ENCODE measurements around the gene PRDM16. TPM values are rescaled to one million over a fixed set of nuclear protein-coding genes. Genes with fewer than 3 reads are reported as not detected.

The PRDM16 gene
- total and polyA plus RNA-seq, 2 of the 13 experiments (the other 11 are each of a cell fraction or from before 2014, with no cell fraction given): 0.15 to 0.81 TPM

- TF ChIP-seq ZNF326 (CRISPR knock-in tag; IDR thresholded peaks at IDR 0.05; ENCODE audit: borderline replicate concordance): no peak
- no peak for TF ChIP-seq ZNF44 (CRISPR knock-in tag; IDR thresholded peaks at IDR 0.05)
- TF ChIP-seq HIVEP1 (CRISPR knock-in tag; IDR thresholded peaks at IDR 0.05): peak; percentile 57; the same call in 1 of the 2 replicates
- no peak for TF ChIP-seq ZNF619 (CRISPR knock-in tag; IDR thresholded peaks at IDR 0.05)
- peak; percentile 55 for TF ChIP-seq ZFY (CRISPR knock-in tag; IDR thresholded peaks at IDR 0.05)
- TF ChIP-seq SOX13 (IDR thresholded peaks at IDR 0.05): no peak
- no peak; a peak in 1 of 4 replicates for TF ChIP-seq SOX13 (CRISPR knock-in tag; conservative IDR thresholded peaks at IDR 0.05 in 1 of 2, IDR thresholded peaks at IDR 0.05 in 1 of 2)
- no peak for TF ChIP-seq ZBTB26 (CRISPR knock-in tag; IDR thresholded peaks at IDR 0.05; ENCODE audit: borderline replicate concordance)
- 0 out of 2 replicates have a peak, but pooled peaks have one; percentile 38 for TF ChIP-seq ZNF543 (CRISPR knock-in tag; IDR thresholded peaks at IDR 0.05)
- TF ChIP-seq MEF2D (CRISPR knock-in tag; IDR thresholded peaks at IDR 0.05): 0 out of 2 replicates have a peak, but pooled peaks have one; percentile 45
- no peak for TF ChIP-seq ZFP62 (CRISPR knock-in tag; IDR thresholded peaks at IDR 0.05)
- peak; percentile 23; the same call in 1 of the 2 replicates for TF ChIP-seq ZSCAN25 (CRISPR knock-in tag; IDR thresholded peaks at IDR 0.05)
- TF ChIP-seq ZNF746 (CRISPR knock-in tag; IDR thresholded peaks at IDR 0.05): peak; percentile 52; the same call in 1 of the 2 replicates
- TF ChIP-seq ZBTB1 (CRISPR knock-in tag; IDR thresholded peaks at IDR 0.05; ENCODE audit: borderline replicate concordance): no peak
- no peak for TF ChIP-seq HMG20B (CRISPR knock-in tag; conservative IDR thresholded peaks at IDR 0.05)
- no peak for TF ChIP-seq HOXA9 (CRISPR knock-in tag; IDR thresholded peaks at IDR 0.05; ENCODE audit: borderline replicate concordance)
- TF ChIP-seq TOE1 (CRISPR knock-in tag; IDR thresholded peaks at IDR 0.05): no peak
- TF ChIP-seq NFRKB (IDR thresholded peaks at IDR 0.05): no peak
- TF ChIP-seq ZSCAN9 (CRISPR knock-in tag; IDR thresholded peaks at IDR 0.05; ENCODE audit: borderline replicate concordance): no peak
- no peak for TF ChIP-seq CHD2 (IDR thresholded peaks at IDR 0.05; ENCODE audit: low read depth, low read length)
- no peak for TF ChIP-seq MAF1 (CRISPR knock-in tag; IDR thresholded peaks at IDR 0.05; ENCODE audit: borderline replicate concordance)
- no peak for TF ChIP-seq ZBTB46 (CRISPR knock-in tag; IDR thresholded peaks at IDR 0.05; ENCODE audit: borderline replicate concordance)
- TF ChIP-seq RAD21 (CRISPR knock-in tag; IDR thresholded peaks at IDR 0.05): no peak
- no peak for TF ChIP-seq NFYB (CRISPR knock-in tag; IDR thresholded peaks at IDR 0.05)
- no peak for TF ChIP-seq SMAD9 (CRISPR knock-in tag; IDR thresholded peaks at IDR 0.05)
- TF ChIP-seq MTERF4 (CRISPR knock-in tag; IDR thresholded peaks at IDR 0.05): no peak
- no peak for TF ChIP-seq ZNF562 (CRISPR knock-in tag; IDR thresholded peaks at IDR 0.05; ENCODE audit: borderline replicate concordance)
- TF ChIP-seq POGK (CRISPR knock-in tag; conservative IDR thresholded peaks at IDR 0.05): peak; percentile 78
Observed at GRCh38 chr1:3197781-3198316, 128.8 kb downstream of the PRDM16 start (continued).
